SW 1271 (cell line): ENCODE results near the gene NDUFS8.

Experiments used
- DNase-seq, 2 experiments: peaks; one replicate each; lab custom pipeline; 2025; lab: John Stamatoyannopoulos, UW

NDUFS8 gene

DNA sequence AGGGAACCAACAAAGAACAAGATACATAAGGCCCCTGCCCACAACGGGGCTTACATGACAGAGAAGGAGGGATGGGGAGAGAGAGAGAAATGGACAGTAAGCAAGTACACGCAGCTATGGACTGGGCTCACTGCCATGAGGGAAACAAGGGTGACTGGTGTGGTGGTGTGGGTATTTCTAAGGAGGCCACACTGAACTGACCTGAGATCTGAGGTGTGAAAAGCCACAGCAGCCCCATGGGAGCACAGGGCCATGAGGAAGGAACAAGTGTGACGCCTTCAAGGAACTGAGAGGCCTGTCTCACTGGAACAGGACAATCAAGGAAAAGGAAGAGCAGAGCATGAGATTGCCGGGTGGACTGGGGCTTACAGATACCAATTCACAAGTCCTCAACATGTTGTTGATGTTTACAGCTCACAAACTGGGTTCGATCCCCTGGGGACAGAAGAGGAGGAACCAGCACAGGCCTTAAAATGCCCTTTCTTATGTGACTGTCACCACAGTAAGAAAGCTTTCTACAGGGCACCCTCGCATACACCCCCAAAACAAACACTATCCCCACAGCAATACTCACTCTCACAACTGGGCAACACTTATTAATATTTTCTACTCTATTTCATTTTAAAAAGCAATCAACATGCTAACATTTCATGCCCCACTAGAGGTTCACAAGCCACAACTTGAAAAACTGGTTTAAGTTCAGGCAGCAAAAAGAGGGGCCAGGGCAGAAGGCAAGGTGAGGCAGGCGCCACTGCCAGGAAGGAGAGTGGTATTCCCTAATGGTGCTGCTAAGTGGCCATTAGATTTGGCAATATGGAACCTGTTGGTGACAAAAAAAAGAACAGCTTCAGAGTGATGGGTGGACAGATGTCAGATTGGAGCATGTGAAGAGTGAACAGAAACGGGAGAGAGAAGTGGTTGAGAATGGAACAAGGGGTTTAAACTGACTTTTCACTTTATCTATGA is 47.4 kb downstream of the NDUFS8 start:
- DNase-seq = no peak

DNA sequence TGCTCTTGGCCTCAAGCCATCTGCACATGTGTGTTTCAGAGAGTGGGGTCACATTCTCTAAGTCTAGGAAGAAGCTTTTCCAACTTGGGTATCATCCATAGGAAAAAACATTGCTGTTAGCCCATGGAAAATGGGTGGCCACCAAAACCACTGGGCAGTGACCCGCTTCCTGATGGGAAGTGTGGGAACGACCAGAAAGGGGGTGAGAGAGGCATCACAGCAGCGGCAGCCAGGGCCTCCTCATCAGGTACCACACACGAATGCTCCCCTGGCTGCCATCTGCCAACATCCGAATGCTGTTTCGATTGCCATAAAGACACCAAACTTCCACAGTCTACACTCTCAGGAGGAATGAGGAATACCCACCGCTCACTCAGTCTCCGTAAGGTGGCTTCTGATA is 50.4 kb downstream of the NDUFS8 start:
- no peak for DNase-seq

DNA sequence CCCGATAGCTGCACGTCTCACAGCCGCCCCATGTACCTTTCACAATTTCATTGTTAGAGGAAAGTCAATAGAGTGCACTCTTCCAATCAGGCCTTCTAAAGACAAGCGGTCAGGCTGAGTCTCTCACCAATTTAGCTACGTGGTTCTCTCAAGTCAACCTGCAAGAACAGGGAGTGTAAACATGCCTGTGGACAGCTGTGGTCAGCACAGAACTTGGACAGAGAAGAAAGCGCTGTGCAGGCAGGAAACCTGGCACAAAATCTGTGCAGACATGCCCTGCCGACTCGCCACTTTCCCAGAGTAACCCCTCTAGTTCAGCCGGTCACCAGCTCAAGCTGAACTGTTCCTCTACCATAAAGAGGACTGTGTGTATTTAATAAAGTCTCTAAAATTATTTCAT is 51.2 kb downstream of the NDUFS8 start:
- no peak for DNase-seq

DNA sequence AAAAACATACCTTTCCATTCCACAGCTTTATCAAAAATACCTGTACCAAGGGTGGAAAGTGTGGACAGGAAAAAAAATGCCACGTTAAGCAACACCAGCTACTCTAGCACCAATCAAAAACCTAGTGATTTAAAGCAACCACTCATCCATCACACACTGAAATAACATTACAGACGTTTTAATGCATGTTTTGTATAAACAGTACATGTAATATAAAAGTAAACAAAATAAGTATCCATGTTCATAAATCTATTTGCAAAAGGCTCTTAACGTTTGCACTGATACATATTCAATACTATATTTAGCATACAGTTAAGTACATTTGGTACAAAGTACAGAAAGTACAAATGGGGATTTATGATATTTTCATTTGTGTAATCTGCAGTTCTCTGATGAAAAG is 52.0 kb downstream of the NDUFS8 start:
- DNase-seq = no peak

DNA sequence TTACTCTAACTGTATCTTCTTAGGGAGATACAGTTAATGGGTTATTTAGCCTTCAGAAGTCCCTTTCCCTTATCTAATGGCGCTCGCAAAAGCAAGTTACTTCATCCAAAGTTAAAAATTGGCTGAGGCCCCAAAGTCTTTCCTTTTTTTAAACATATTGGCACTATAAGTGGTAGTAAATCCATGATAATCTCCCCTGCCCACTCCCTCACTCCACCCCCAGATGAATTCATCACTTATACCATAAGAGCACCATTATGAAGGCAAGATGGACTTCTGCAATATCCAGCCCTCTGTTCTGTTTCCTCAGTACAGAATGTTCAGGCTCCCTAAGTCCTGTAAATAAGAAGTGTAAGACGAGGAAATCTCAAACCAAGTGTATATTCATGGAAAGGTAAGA is 53.0 kb downstream of the NDUFS8 start:
- DNase-seq = no peak
